HepG2 (cell line): Measurements from ENCODE around the gene CGREF1. TPM values are rescaled to one million over a fixed set of nuclear protein-coding genes. Genes with fewer than 3 reads are reported as not detected.

ENCODE experiments used
- CHD4 ChIP-seq: fragments of 200-600 bp; sonication (generic); IDR thresholded peaks from 2 replicates; pipeline ENCODE4 v1.7.0; 2017; ENCODE audit warnings: mild to moderate bottlenecking, low read length, borderline replicate concordance
- GATAD2A ChIP-seq: IDR thresholded peaks from 2 replicates; pipeline ENCODE4 v1.6.1; 2016
- HMGXB4 ChIP-seq, 2 experiments: sonication (generic) in 1 of 2; formaldehyde crosslinking in 1 of 2; IDR thresholded peaks; 2 replicates each; pipeline versions ENCODE4 v1.4.0 to v1.6.1; 2018 to 2020; ENCODE audit warnings: missing genetic modification reagents in 2 of 2, borderline replicate concordance in 1 of 2, low read depth in 1 of 2, mild to moderate bottlenecking in 1 of 2, missing biosample characterization in 1 of 2
- HNRNPL ChIP-seq: fragments of 200-400 bp; formaldehyde crosslinking; IDR thresholded peaks from 2 replicates; pipeline ENCODE4 v1.6.1; 2017; ENCODE audit warnings: mild to moderate bottlenecking, low read depth, low read length
- HNRNPLL ChIP-seq: fragments of 200-400 bp; formaldehyde crosslinking; IDR thresholded peaks from 2 replicates; pipeline ENCODE4 v1.6.1; 2017; ENCODE audit warnings: mild to moderate bottlenecking, low read depth, low read length; ENCODE audit not compliant: poor library complexity, severe bottlenecking
- HOXA9 ChIP-seq: sonication (generic); formaldehyde crosslinking; IDR thresholded peaks from 2 replicates; pipeline ENCODE4 v1.8.1; 2022; ENCODE audit warnings: missing genetic modification reagents, mild to moderate bottlenecking, moderate library complexity, borderline replicate concordance
- KDM2A ChIP-seq: sonication (generic); formaldehyde crosslinking; IDR thresholded peaks from 2 replicates; pipeline ENCODE4 v1.4.0; 2020; ENCODE audit warnings: low read depth, missing genetic modification reagents, borderline replicate concordance
- KDM5B ChIP-seq: sonication (generic); formaldehyde crosslinking; IDR thresholded peaks from 2 replicates; pipeline ENCODE4 v1.4.0; 2020; ENCODE audit warnings: missing genetic modification reagents, mild to moderate bottlenecking, borderline replicate concordance
- MYC ChIP-seq: sonication (generic); formaldehyde crosslinking; IDR thresholded peaks from 2 replicates; pipeline ENCODE4 v1.9.0; 2021; ENCODE audit warnings: missing genetic modification reagents, borderline replicate concordance
- NAIF1 ChIP-seq: sonication (generic); formaldehyde crosslinking; IDR thresholded peaks from 2 replicates; pipeline ENCODE4 v1.5.0; 2020; ENCODE audit warnings: mild to moderate bottlenecking, missing genetic modification reagents, borderline replicate concordance
- PITX1 ChIP-seq: sonication (generic); formaldehyde crosslinking; IDR thresholded peaks from 2 replicates; pipeline ENCODE4 v1.5.1; 2020; ENCODE audit warnings: mild to moderate bottlenecking, missing genetic modification reagents
- PRPF4 ChIP-seq: fragments of 200-400 bp; formaldehyde crosslinking; IDR thresholded peaks from 2 replicates; pipeline ENCODE4 v1.6.1; 2016; ENCODE audit warnings: low read length, low read depth; ENCODE audit not compliant: poor library complexity, severe bottlenecking
- RXRA ChIP-seq: sonication (generic); formaldehyde crosslinking; IDR thresholded peaks from 2 replicates; pipeline ENCODE4 v1.5.1; 2020; ENCODE audit warnings: missing genetic modification reagents
- SPEN ChIP-seq: sonication (generic); formaldehyde crosslinking; IDR thresholded peaks from 2 replicates; pipeline ENCODE4 v1.5.1; 2020; ENCODE audit warnings: low read depth, mild to moderate bottlenecking, missing genetic modification reagents
- TEAD3 ChIP-seq: optimal IDR thresholded peaks from 2 replicates; pipeline ENCODE3; 2016; ENCODE audit warnings: borderline replicate concordance
- TFAP4 ChIP-seq: sonication (generic); IDR thresholded peaks from 2 replicates; pipeline ENCODE4 v1.6.1; 2016; ENCODE audit warnings: low read depth, borderline replicate concordance
- ZBTB38 ChIP-seq: sonication (generic); formaldehyde crosslinking; IDR thresholded peaks from 2 replicates; pipeline ENCODE4 v1.5.1; 2020; ENCODE audit warnings: mild to moderate bottlenecking, missing genetic modification reagents
- ZC3H4 ChIP-seq: sonication (generic); formaldehyde crosslinking; IDR thresholded peaks from 2 replicates; pipeline ENCODE4 v1.4.0; 2020; ENCODE audit warnings: missing genetic modification reagents, borderline replicate concordance
- ZNF274 ChIP-seq: sonication (generic); formaldehyde crosslinking; IDR thresholded peaks from 2 replicates; pipeline ENCODE4 v1.5.1; 2020; ENCODE audit warnings: mild to moderate bottlenecking, missing genetic modification reagents
- ZNF343 ChIP-seq: sonication (generic); formaldehyde crosslinking; IDR thresholded peaks from 2 replicates; pipeline ENCODE4 v1.4.0; 2020; ENCODE audit warnings: mild to moderate bottlenecking, missing genetic modification reagents
- ZNF670 ChIP-seq: sonication (generic); formaldehyde crosslinking; IDR thresholded peaks from 2 replicates; pipeline ENCODE4 v1.8.0; 2022; ENCODE audit warnings: mild to moderate bottlenecking, missing genetic modification reagents, borderline replicate concordance
- ZNF800 ChIP-seq: sonication (generic); formaldehyde crosslinking; IDR thresholded peaks from 2 replicates; pipeline ENCODE4 v1.4.0; 2020; ENCODE audit warnings: missing genetic modification reagents
- polyA plus RNA-seq, 8 experiments: library from polyadenylated mRNA; depleted of rRNA in 3 of 8; stranded (reverse) in 7 of 8; unstranded in 1 of 8; fragments of >200 nt; fragmentation: Illumina TruSeq in 4 of 8; extraction: Trizol in 4 of 8; gene quantifications; 2 replicates each; pipeline versions ENCODE4 v1.2.1 to v1.2.3, GENCODE V29; 2011 to 2016; ENCODE audit warnings: low read depth in 4 of 8, missing spikeins in 1 of 8, mixed read lengths in 1 of 8; ENCODE audit not compliant: insufficient read depth in 1 of 8
- total RNA-seq, 5 experiments: library from RNA; depleted of rRNA; stranded (reverse); fragments of >200 nt; fragmentation: Illumina TruSeq; extraction: Trizol; gene quantifications; 2 replicates each; pipeline ENCODE4 v1.2.3, GENCODE V29; 2016; ENCODE audit warnings: low read depth in 1 of 5
- TF ChIP-seq, protein P1 (sequence below): sonication (generic); formaldehyde crosslinking; IDR thresholded peaks from 2 replicates; pipeline ENCODE4 v1.4.0; 2020; ENCODE audit warnings: missing genetic modification reagents

Gene CGREF1
- total and polyA plus RNA-seq, 2 of the 13 experiments (the other 11 are each of a cell fraction or from before 2014, with no cell fraction given): 13.9 to 23.4 TPM

DNA sequence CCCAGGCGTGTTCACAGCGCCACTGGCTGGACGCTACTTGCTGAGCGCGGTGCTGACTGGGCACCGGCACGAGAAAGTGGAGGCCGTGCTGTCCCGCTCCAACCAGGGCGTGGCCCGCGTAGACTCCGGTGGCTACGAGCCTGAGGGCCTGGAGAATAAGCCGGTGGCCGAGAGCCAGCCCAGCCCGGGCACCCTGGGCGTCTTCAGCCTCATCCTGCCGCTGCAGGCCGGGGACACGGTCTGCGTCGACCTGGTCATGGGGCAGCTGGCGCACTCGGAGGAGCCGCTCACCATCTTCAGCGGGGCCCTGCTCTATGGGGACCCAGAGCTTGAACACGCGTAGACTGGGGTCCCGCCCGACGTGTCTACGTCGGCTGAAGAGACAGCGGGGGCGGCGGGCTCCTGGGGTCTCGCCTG, 33.2 kb downstream of the CGREF1 start (continued):
- TF ChIP-seq TFAP4: no peak
- no peak for TF ChIP-seq KDM5B (CRISPR knock-in tag)
- peak; percentile 43; the same call in 1 of the 2 replicates for TF ChIP-seq ZNF800 (CRISPR knock-in tag)
- TF ChIP-seq CHD4: no peak
- no peak for TF ChIP-seq ZNF343
- TF ChIP-seq SPEN: peak; percentile 62; the same call in 1 of the 2 replicates
- TF ChIP-seq PITX1: peak; percentile 66
- TF ChIP-seq, protein P1, sequence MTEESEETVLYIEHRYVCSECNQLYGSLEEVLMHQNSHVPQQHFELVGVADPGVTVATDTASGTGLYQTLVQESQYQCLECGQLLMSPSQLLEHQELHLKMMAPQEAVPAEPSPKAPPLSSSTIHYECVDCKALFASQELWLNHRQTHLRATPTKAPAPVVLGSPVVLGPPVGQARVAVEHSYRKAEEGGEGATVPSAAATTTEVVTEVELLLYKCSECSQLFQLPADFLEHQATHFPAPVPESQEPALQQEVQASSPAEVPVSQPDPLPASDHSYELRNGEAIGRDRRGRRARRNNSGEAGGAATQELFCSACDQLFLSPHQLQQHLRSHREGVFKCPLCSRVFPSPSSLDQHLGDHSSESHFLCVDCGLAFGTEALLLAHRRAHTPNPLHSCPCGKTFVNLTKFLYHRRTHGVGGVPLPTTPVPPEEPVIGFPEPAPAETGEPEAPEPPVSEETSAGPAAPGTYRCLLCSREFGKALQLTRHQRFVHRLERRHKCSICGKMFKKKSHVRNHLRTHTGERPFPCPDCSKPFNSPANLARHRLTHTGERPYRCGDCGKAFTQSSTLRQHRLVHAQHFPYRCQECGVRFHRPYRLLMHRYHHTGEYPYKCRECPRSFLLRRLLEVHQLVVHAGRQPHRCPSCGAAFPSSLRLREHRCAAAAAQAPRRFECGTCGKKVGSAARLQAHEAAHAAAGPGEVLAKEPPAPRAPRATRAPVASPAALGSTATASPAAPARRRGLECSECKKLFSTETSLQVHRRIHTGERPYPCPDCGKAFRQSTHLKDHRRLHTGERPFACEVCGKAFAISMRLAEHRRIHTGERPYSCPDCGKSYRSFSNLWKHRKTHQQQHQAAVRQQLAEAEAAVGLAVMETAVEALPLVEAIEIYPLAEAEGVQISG (CRISPR knock-in tag): peak; percentile 64; the same call in 1 of the 2 replicates
- TF ChIP-seq PRPF4: peak; percentile 55
- TF ChIP-seq KDM2A (CRISPR knock-in tag): peak; percentile 73; the same call in 1 of the 2 replicates
- peak; percentile 81 for TF ChIP-seq HNRNPLL
- no peak for TF ChIP-seq ZNF670 (CRISPR knock-in tag)
- TF ChIP-seq ZBTB38 (CRISPR knock-in tag): peak; percentile 91
- peak; percentile 74 for TF ChIP-seq TEAD3 (CRISPR knock-in tag)
- TF ChIP-seq HNRNPL: no peak
- TF ChIP-seq ZNF274 (CRISPR knock-in tag): 0 out of 2 replicates have a peak, but pooled peaks have one; percentile 3
- TF ChIP-seq GATAD2A (CRISPR knock-in tag): peak; percentile 64
- TF ChIP-seq HMGXB4 (CRISPR knock-in tag; IDR thresholded peaks at IDR 0.05; ENCODE audit: borderline replicate concordance in 1 of 2, low read depth in 1 of 2): 0 out of 4 replicates have a peak, but pooled peaks of 1 of the 2 experiments have one; percentile 5
- peak; percentile 60; the same call in 1 of the 2 replicates for TF ChIP-seq ZC3H4
- 0 out of 2 replicates have a peak, but pooled peaks have one; percentile 13 for TF ChIP-seq RXRA (CRISPR knock-in tag)
- peak; percentile 66; the same call in 1 of the 2 replicates for TF ChIP-seq MYC
- no peak for TF ChIP-seq NAIF1 (CRISPR knock-in tag)
- TF ChIP-seq HOXA9 (CRISPR knock-in tag): no peak
